Neural progenitor cell (in vitro differentiated cells): Measurements from ENCODE around the gene CCDC81. TPM values are rescaled to one million over a fixed set of nuclear protein-coding genes. Genes with fewer than 3 reads are reported as not detected.
A peak's percentile ranks its signal among the peaks of the same experiment; 100 is the strongest.

Experiments used
- DNase-seq: peaks from one replicate; pipeline ENCODE4 v3.0.0-alpha.2; 2016; ENCODE audit warnings: low spot score
- H2AFZ ChIP-seq: fragments of 200-600 bp; sonication (generic); replicated peaks from 2 replicates; pipeline ENCODE4 v1.6.1; 2016; ENCODE audit warnings: antibody characterized with exemption
- H3F3A ChIP-seq: fragments of 200-600 bp; sonication (generic); 2 replicates; pipeline ENCODE4 v1.6.1; 2016; ENCODE audit warnings: antibody characterized with exemption, low read depth
- H3K27ac ChIP-seq: fragments of 200-600 bp; sonication (generic); 2 replicates; pipeline ENCODE4 v1.5.1; 2016; ENCODE audit warnings: mild to moderate bottlenecking
- H3K27me3 ChIP-seq: fragments of 200-600 bp; sonication (generic); 2 replicates; pipeline ENCODE4 v1.6.1; 2016; ENCODE audit warnings: mild to moderate bottlenecking, moderate library complexity
- H3K36me3 ChIP-seq: fragments of 200-600 bp; sonication (generic); 2 replicates; pipeline ENCODE4 v1.5.1; 2016
- H3K4me1 ChIP-seq: fragments of 200-600 bp; sonication (generic); 2 replicates; pipeline ENCODE4 v1.6.1; 2016; ENCODE audit warnings: mixed run types
- H3K4me2 ChIP-seq: fragments of 200-600 bp; sonication (generic); 2 replicates; pipeline ENCODE4 v1.6.1; 2016
- H3K4me3 ChIP-seq: fragments of 200-600 bp; sonication (generic); 2 replicates; pipeline ENCODE4 v1.5.1; 2016
- H3K79me2 ChIP-seq: fragments of 200-600 bp; sonication (generic); 2 replicates; pipeline ENCODE4 v1.6.1; 2016; ENCODE audit warnings: low read depth
- H3K9ac ChIP-seq: fragments of 200-600 bp; sonication (generic); 2 replicates; pipeline ENCODE4 v1.6.1; 2016
- H3K9me3 ChIP-seq: fragments of 200-600 bp; sonication (generic); 2 replicates; pipeline ENCODE4 v1.5.1; 2016; ENCODE audit warnings: low read depth
- H4K20me1 ChIP-seq: fragments of 200-600 bp; sonication (generic); 2 replicates; pipeline ENCODE4 v1.6.1; 2016; ENCODE audit warnings: low read depth
- H3K27ac Mint-ChIP-seq: 3 replicates; pipeline ENCODE4 v1.8.0; 2021; ENCODE audit warnings: mixed read lengths
- H3K27me3 Mint-ChIP-seq: 2 replicates; pipeline ENCODE4 v1.8.0; 2022; ENCODE audit warnings: low read depth, mild to moderate bottlenecking, inconsistent platforms, moderate library complexity, mixed read lengths; ENCODE audit not compliant: insufficient read depth
- H3K36me3 Mint-ChIP-seq: 3 replicates; pipeline ENCODE4 v1.8.0; 2021; ENCODE audit warnings: mixed read lengths
- H3K4me1 Mint-ChIP-seq: 3 replicates; pipeline ENCODE4 v1.8.0; 2021; ENCODE audit warnings: mixed read lengths
- H3K4me3 Mint-ChIP-seq: 3 replicates; pipeline ENCODE4 v1.8.0; 2021; ENCODE audit warnings: mild to moderate bottlenecking, moderate library complexity, mixed read lengths
- H3K9me3 Mint-ChIP-seq: 3 replicates; pipeline ENCODE4 v1.8.0; 2020; ENCODE audit warnings: mixed read lengths
- EZH2 ChIP-seq: fragments of 200-600 bp; sonication (generic); IDR thresholded peaks from 2 replicates; pipeline ENCODE4 v1.6.1; 2017; ENCODE audit warnings: antibody characterized with exemption, mild to moderate bottlenecking, moderate library complexity
- EZH2phosphoT487 ChIP-seq: fragments of 200-600 bp; sonication (generic); IDR thresholded peaks from 2 replicates; pipeline ENCODE4 v1.6.1; 2017; ENCODE audit warnings: antibody characterized with exemption
- total RNA-seq: library from RNA; depleted of rRNA; stranded (reverse); fragments of >200 nt; gene quantifications from 2 replicates; pipeline ENCODE4 v1.2.3, GENCODE V29; 2015; ENCODE audit warnings: low replicate concordance
- TF ChIP-seq, protein P1 (sequence below): fragments of 200-600 bp; sonication (generic); IDR thresholded peaks from 2 replicates; pipeline ENCODE4 v1.5.1; 2017; ENCODE audit warnings: antibody characterized with exemption, mild to moderate bottlenecking

The CCDC81 gene
- total RNA-seq, result 0.77 and 1.0 TPM in 2 replicates

DNA sequence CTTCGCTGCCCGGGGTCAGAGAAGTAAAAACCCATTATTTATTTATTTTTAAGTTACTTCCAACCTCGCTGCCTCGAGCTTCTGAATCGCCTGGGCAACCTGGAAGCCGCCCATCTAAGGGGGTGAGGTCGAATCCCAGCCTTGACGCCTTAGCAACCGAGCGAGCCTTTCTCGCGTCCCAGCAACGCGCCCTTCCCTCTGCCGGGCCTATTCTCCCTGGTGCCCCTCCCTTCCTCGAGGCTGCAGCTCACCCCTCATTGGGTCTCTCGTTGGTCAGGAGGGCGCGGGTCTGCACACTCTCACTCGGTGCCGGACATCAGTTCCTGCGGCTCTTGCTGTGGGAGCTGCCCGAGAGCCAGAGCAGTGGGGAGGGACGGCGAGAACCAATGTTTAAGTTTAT, at the start of gene CCDC81:
Gene CCDC81 (plus strand): TSS at position 302 of the 400 bp plus-strand sequence. CDS start 277 bp downstream, outside the sequence.
- Histone ChIP-seq H4K20me1 (no peaks in the 10 kb centered on the region), H3K27ac (no peak within 1 kb of the TSS), H3K9me3 (no peaks in the 10 kb centered on the region), H3K36me3 (no peaks in the 10 kb centered on the region), H3K4me2 (peak within 1 kb of the TSS; percentile 69), H3K4me3 (peak within 1 kb of the TSS; percentile 24), H3K79me2 (no peaks in the 10 kb centered on the region), H3F3A (no peaks in the 10 kb centered on the region), H3K27me3 (no peaks in the 10 kb centered on the region), H3K9ac (no peak within 1 kb of the TSS), H2AFZ (peak within 1 kb of the TSS; percentile 65), H3K4me1 (no peaks in the 10 kb centered on the region)
- Mint-ChIP-seq H3K36me3 (peaks cover 5% of the 10 kb centered on the region), H3K27me3 (peaks cover 6% of the 10 kb centered on the region), H3K4me3 (peak within 1 kb of the TSS; percentile 84), H3K4me1 (peaks cover 23% of the 10 kb centered on the region), H3K9me3 (peaks cover 18% of the 10 kb centered on the region), H3K27ac (peak within 1 kb of the TSS; percentile 80)
- TF ChIP-seq EZH2 (no peak), EZH2phosphoT487 (no peak)
- TF ChIP-seq, protein P1, sequence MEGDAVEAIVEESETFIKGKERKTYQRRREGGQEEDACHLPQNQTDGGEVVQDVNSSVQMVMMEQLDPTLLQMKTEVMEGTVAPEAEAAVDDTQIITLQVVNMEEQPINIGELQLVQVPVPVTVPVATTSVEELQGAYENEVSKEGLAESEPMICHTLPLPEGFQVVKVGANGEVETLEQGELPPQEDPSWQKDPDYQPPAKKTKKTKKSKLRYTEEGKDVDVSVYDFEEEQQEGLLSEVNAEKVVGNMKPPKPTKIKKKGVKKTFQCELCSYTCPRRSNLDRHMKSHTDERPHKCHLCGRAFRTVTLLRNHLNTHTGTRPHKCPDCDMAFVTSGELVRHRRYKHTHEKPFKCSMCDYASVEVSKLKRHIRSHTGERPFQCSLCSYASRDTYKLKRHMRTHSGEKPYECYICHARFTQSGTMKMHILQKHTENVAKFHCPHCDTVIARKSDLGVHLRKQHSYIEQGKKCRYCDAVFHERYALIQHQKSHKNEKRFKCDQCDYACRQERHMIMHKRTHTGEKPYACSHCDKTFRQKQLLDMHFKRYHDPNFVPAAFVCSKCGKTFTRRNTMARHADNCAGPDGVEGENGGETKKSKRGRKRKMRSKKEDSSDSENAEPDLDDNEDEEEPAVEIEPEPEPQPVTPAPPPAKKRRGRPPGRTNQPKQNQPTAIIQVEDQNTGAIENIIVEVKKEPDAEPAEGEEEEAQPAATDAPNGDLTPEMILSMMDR, result no peak
- peak; percentile 80 for DNase-seq

DNA sequence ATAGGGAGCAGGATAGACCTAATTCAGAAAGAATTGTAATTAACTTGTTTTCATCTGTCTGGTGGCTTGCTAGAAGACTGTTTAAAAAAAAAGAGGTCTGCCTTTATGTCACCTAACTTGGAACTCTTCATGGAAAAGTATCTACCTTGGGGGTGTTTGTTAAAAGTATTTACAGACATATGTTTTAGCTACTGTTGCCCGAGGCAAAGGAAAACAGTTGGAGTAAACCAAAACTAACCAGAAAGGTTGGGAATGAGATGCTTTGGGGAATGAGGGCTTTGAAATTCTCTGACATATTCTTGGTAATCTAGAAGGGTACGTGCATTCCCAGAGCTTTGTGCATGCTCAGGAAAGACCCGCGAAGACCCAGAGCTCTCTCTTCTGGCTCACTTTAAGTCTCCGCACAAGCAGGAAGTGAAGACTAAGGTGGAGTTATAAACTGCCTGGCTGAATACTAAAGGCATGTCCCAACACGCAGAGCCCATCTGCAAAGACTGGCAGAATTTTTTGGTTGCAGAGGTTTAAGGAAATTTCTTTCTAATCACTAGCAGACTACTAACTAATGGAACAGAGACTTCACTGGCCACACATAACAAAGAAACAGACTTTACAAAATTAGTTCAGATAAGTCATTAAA, 39.4 kb upstream of the CCDC81 start:
- Histone ChIP-seq H3K27me3 (no peaks in the 10 kb centered on the region), H4K20me1 (no peaks in the 10 kb centered on the region), H3K79me2 (no peaks in the 10 kb centered on the region), H3K4me2 (no peak overlapping the region), H3F3A (no peaks in the 10 kb centered on the region), H3K36me3 (peaks cover 10% of the 10 kb centered on the region), H3K4me3 (no peak overlapping the region), H3K27ac (no peak overlapping the region), H3K9me3 (no peaks in the 10 kb centered on the region), H2AFZ (no peak overlapping the region), H3K4me1 (no peaks in the 10 kb centered on the region), H3K9ac (no peak overlapping the region)
- Mint-ChIP-seq H3K4me3 (no peak overlapping the region), H3K4me1 (no peaks in the 10 kb centered on the region), H3K27me3 (peaks cover 2% of the 10 kb centered on the region), H3K27ac (no peak overlapping the region), H3K9me3 (no peaks in the 10 kb centered on the region), H3K36me3 (peaks cover 46% of the 10 kb centered on the region)
- TF ChIP-seq EZH2 (no peak), EZH2phosphoT487 (no peak)
- TF ChIP-seq, protein P1, result no peak
- DNase-seq, result no peak

DNA sequence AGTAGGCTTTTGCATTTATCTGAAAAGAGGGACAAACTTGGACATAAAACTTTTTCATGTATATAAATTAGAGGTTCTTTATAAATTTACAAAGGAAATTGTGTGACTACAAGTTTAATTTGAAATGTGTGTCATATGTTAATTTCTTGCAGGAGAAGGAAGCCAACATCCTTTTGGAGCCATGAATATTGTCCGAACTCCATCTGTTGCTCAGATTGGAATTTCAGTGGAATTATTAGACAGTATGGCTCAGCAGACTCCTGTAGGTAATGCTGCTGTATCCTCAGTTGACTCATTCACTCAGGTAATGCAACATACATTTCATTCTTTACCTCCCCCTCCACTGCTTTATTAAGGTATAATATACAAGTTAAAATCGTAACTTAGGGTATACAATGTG, 37.5 kb upstream of the CCDC81 start:
- H3K27me3 Mint-ChIP-seq, result peaks cover 2% of the 10 kb centered on the region
- TF ChIP-seq EZH2phosphoT487 (no peak), EZH2 (no peak)
- TF ChIP-seq, protein P1, result no peak
- H3K27ac Mint-ChIP-seq, result no peak overlapping the region
- Histone ChIP-seq H3K4me2 (no peak overlapping the region), H3K4me3 (no peak overlapping the region), H3F3A (no peaks in the 10 kb centered on the region), H3K9me3 (no peaks in the 10 kb centered on the region), H3K9ac (no peak overlapping the region), H3K27me3 (no peaks in the 10 kb centered on the region), H2AFZ (no peak overlapping the region), H3K4me1 (no peaks in the 10 kb centered on the region), H3K36me3 (peaks cover 6% of the 10 kb centered on the region), H3K27ac (no peak overlapping the region), H3K79me2 (peaks cover 9% of the 10 kb centered on the region), H4K20me1 (peaks cover 4% of the 10 kb centered on the region)
- no peaks in the 10 kb centered on the region for H3K9me3 Mint-ChIP-seq
- H3K4me1 Mint-ChIP-seq, result no peaks in the 10 kb centered on the region
- H3K36me3 Mint-ChIP-seq, result peaks cover 52% of the 10 kb centered on the region
- no peak overlapping the region for H3K4me3 Mint-ChIP-seq
- no peak for DNase-seq
